ENCODE results near the gene CRYBG2. TPM values are rescaled to one million over a fixed set of nuclear protein-coding genes. Genes with fewer than 3 reads are reported as not detected.

CRYBG2 gene
- total RNA-seq, 1 experiment from 2014 or later: 21.1 TPM

DNA sequence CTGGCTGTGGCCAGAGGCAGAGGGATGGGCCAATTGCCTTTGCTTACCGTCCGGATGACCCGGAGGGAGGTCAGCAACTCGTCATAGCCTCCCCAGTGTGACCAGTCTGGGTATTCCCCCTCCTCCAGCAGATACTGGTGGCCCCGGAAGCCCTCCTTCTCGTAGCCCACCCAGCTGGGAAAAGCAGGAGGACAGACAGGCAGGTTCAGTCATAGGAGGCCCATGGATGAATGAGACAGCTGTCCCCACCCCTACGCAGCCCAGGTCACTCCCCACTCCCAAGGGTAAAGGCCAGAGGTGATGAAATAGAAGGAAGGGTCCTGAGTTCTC is 16.8 kb downstream of the CRYBG2 start (continued):
- TF ChIP-seq, protein P1, sequence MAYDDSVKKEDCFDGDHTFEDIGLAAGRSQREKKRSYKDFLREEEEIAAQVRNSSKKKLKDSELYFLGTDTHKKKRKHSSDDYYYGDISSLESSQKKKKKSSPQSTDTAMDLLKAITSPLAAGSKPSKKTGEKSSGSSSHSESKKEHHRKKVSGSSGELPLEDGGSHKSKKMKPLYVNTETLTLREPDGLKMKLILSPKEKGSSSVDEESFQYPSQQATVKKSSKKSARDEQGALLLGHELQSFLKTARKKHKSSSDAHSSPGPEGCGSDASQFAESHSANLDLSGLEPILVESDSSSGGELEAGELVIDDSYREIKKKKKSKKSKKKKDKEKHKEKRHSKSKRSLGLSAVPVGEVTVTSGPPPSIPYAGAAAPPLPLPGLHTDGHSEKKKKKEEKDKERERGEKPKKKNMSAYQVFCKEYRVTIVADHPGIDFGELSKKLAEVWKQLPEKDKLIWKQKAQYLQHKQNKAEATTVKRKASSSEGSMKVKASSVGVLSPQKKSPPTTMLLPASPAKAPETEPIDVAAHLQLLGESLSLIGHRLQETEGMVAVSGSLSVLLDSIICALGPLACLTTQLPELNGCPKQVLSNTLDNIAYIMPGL (CRISPR knock-in tag; IDR thresholded peaks at IDR 0.05): no peak

- Mint-ChIP-seq H3K4me3 (peak overlapping the region; percentile 96), H3K27me3 (ENCODE audit: low read depth) (peaks cover 8% of the 10 kb centered on the region), H3K27ac (no peak overlapping the region), H3K4me1 (peaks cover 28% of the 10 kb centered on the region), H3K9me3 (no peaks in the 10 kb centered on the region), H3K36me3 (peaks cover 4% of the 10 kb centered on the region; the same call in 1 of the 2 replicates)
- ATAC-seq: peak; percentile 92
- peak; percentile 97 for DNase-seq (ENCODE audit: low spot score)
- CTCF ChIA-PET: interaction anchor here (0.8 to 2.2 kb wide), 6 partner anchors 27 to 167 kb away, joined by 3 to 18 read pairs (median 6); partner anchors contain the start of genes C1orf232 and ZNF593
- POLR2A ChIA-PET: interaction anchor here (1.0 to 1.2 kb wide), 3 partner anchors 14 to 103 kb away, joined by 3 to 8 read pairs (median 4); partner anchors contain the start of gene CEP85
- TF ChIP-seq, protein P1 (CRISPR knock-in tag; IDR thresholded peaks at IDR 0.05): no peak; the same call in 1 of the 2 replicates
- TF ChIP-seq, protein P2, sequence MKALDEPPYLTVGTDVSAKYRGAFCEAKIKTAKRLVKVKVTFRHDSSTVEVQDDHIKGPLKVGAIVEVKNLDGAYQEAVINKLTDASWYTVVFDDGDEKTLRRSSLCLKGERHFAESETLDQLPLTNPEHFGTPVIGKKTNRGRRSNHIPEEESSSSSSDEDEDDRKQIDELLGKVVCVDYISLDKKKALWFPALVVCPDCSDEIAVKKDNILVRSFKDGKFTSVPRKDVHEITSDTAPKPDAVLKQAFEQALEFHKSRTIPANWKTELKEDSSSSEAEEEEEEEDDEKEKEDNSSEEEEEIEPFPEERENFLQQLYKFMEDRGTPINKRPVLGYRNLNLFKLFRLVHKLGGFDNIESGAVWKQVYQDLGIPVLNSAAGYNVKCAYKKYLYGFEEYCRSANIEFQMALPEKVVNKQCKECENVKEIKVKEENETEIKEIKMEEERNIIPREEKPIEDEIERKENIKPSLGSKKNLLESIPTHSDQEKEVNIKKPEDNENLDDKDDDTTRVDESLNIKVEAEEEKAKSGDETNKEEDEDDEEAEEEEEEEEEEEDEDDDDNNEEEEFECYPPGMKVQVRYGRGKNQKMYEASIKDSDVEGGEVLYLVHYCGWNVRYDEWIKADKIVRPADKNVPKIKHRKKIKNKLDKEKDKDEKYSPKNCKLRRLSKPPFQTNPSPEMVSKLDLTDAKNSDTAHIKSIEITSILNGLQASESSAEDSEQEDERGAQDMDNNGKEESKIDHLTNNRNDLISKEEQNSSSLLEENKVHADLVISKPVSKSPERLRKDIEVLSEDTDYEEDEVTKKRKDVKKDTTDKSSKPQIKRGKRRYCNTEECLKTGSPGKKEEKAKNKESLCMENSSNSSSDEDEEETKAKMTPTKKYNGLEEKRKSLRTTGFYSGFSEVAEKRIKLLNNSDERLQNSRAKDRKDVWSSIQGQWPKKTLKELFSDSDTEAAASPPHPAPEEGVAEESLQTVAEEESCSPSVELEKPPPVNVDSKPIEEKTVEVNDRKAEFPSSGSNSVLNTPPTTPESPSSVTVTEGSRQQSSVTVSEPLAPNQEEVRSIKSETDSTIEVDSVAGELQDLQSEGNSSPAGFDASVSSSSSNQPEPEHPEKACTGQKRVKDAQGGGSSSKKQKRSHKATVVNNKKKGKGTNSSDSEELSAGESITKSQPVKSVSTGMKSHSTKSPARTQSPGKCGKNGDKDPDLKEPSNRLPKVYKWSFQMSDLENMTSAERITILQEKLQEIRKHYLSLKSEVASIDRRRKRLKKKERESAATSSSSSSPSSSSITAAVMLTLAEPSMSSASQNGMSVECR (CRISPR knock-in tag; IDR thresholded peaks at IDR 0.05; ENCODE audit: borderline replicate concordance): peak; percentile 63; the same call in 1 of the 2 replicates
- TF ChIP-seq, protein P3, sequence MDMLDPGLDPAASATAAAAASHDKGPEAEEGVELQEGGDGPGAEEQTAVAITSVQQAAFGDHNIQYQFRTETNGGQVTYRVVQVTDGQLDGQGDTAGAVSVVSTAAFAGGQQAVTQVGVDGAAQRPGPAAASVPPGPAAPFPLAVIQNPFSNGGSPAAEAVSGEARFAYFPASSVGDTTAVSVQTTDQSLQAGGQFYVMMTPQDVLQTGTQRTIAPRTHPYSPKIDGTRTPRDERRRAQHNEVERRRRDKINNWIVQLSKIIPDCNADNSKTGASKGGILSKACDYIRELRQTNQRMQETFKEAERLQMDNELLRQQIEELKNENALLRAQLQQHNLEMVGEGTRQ (CRISPR knock-in tag; IDR thresholded peaks at IDR 0.05): 0 out of 2 replicates have a peak, but pooled peaks have one; percentile 44
- TF ChIP-seq RELA (CRISPR knock-in tag; IDR thresholded peaks at IDR 0.05; ENCODE audit: borderline replicate concordance) (peak; percentile 93; the same call in 1 of the 2 replicates), ZNF317 (CRISPR knock-in tag; IDR thresholded peaks at IDR 0.05; ENCODE audit: borderline replicate concordance, low read depth) (no peak), MAX (CRISPR knock-in tag; IDR thresholded peaks at IDR 0.05) (peak; percentile 99), E2F4 (CRISPR knock-in tag; IDR thresholded peaks at IDR 0.05; ENCODE audit: borderline replicate concordance, low read depth) (no peak), E2F5 (CRISPR knock-in tag; IDR thresholded peaks at IDR 0.05) (peak; percentile 92), ELF4 (CRISPR knock-in tag; IDR thresholded peaks at IDR 0.05; ENCODE audit: low read depth) (0 out of 2 replicates have a peak, but pooled peaks have one; percentile 24), ZNF416 (CRISPR knock-in tag; IDR thresholded peaks at IDR 0.05) (no peak), ETV6 (CRISPR knock-in tag; IDR thresholded peaks at IDR 0.05) (peak; percentile 93), ZNF138 (CRISPR knock-in tag; conservative IDR thresholded peaks at IDR 0.05) (no peak), RORB (CRISPR knock-in tag; IDR thresholded peaks at IDR 0.05) (no peak), TEAD4 (CRISPR knock-in tag; IDR thresholded peaks at IDR 0.05) (0 out of 2 replicates have a peak, but pooled peaks have one; percentile 67), ZNF263 (CRISPR knock-in tag; IDR thresholded peaks at IDR 0.05; ENCODE audit: low read depth) (no peak; the same call in 1 of the 2 replicates), SP1 (CRISPR knock-in tag; conservative IDR thresholded peaks at IDR 0.05) (peak; percentile 83)
- TF ChIP-seq, protein P4, sequence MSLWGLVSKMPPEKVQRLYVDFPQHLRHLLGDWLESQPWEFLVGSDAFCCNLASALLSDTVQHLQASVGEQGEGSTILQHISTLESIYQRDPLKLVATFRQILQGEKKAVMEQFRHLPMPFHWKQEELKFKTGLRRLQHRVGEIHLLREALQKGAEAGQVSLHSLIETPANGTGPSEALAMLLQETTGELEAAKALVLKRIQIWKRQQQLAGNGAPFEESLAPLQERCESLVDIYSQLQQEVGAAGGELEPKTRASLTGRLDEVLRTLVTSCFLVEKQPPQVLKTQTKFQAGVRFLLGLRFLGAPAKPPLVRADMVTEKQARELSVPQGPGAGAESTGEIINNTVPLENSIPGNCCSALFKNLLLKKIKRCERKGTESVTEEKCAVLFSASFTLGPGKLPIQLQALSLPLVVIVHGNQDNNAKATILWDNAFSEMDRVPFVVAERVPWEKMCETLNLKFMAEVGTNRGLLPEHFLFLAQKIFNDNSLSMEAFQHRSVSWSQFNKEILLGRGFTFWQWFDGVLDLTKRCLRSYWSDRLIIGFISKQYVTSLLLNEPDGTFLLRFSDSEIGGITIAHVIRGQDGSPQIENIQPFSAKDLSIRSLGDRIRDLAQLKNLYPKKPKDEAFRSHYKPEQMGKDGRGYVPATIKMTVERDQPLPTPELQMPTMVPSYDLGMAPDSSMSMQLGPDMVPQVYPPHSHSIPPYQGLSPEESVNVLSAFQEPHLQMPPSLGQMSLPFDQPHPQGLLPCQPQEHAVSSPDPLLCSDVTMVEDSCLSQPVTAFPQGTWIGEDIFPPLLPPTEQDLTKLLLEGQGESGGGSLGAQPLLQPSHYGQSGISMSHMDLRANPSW (CRISPR knock-in tag; conservative IDR thresholded peaks at IDR 0.05; ENCODE audit: low read depth): no peak
- TF ChIP-seq, protein P5, sequence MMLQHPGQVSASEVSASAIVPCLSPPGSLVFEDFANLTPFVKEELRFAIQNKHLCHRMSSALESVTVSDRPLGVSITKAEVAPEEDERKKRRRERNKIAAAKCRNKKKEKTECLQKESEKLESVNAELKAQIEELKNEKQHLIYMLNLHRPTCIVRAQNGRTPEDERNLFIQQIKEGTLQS (CRISPR knock-in tag; conservative IDR thresholded peaks at IDR 0.05): 0 out of 2 replicates have a peak, but pooled peaks have one; percentile 50
These were observed 17.3 kb downstream of the CRYBG2 start for GRCh38 chr1:26336477-26337205.

All from WTC11 (cell line).